Mesodermal cell (in vitro differentiated cells): ENCODE measurements around the gene GRAMD1B.
"Not testable (repeated sequence)": the region's sequence is repeated elsewhere in the genome, so short reads cannot be mapped to it uniquely, and the experiment has no call there.

ENCODE experiments used
- H3K27ac ChIP-seq: 2 replicates; pipeline ENCODE4 v1.7.0; 2013; ENCODE audit warnings: mild to moderate bottlenecking, low read depth, low read length, moderate library complexity; ENCODE audit not compliant: severe bottlenecking
- H3K36me3 ChIP-seq: 2 replicates; pipeline ENCODE4 v1.7.1; 2013; ENCODE audit warnings: mild to moderate bottlenecking, low read length, moderate library complexity; ENCODE audit not compliant: control insufficient read depth, insufficient read depth
- H3K4me1 ChIP-seq: one replicate; pipeline ENCODE4 v1.7.1; 2013; ENCODE audit warnings: mild to moderate bottlenecking, low read length; ENCODE audit not compliant: insufficient read depth, control insufficient read depth, poor library complexity, severe bottlenecking
- H3K4me3 ChIP-seq: 2 replicates; pipeline ENCODE4 v1.7.0; 2013; ENCODE audit warnings: low read length, control low read depth, mild to moderate bottlenecking; ENCODE audit not compliant: insufficient read depth, poor library complexity, severe bottlenecking; ENCODE audit errors: extremely low read depth
- H3K9me3 ChIP-seq: 2 replicates; pipeline ENCODE4 v1.7.1; 2013; ENCODE audit warnings: mild to moderate bottlenecking, low read length, moderate library complexity; ENCODE audit not compliant: control insufficient read depth
- WGBS, 2 experiments: methylation state at CpG; one replicate each; pipeline ENCODE4 v1.1.5; 2013; ENCODE audit warnings: missing lambda C conversion rate in 2 of 2; ENCODE audit not compliant: insufficient coverage in 2 of 2; 5-methylcytosine and 5-hydroxymethylcytosine counted together

Gene GRAMD1B

GRCh38 chr11:123449436-123449835, 19.4 kb downstream of the GRAMD1B start:
- Histone ChIP-seq H3K4me3 (no peak overlapping the region), H3K9me3 (no peaks in the 10 kb centered on the region), H3K27ac (no peak overlapping the region), H3K4me1 (peaks cover 12% of the 10 kb centered on the region), H3K36me3 (peaks cover 3% of the 10 kb centered on the region)

- Histone ChIP-seq H3K27ac (no peak overlapping the region), H3K36me3 (no peaks in the 10 kb centered on the region)
Measured at GRCh38 chr11:123450623-123451022, 20.6 kb downstream of the GRAMD1B start.

GRCh38 chr11:123451183-123451781, 21.2 kb downstream of the GRAMD1B start:
- H3K36me3 ChIP-seq: no peaks in the 10 kb centered on the region
- 88 to 100% methylated on average over 1 to 2 of the region's 5 CpGs for whole genome bisulfite sequencing, 2 experiments
- H3K9me3 ChIP-seq: no peaks in the 10 kb centered on the region
- H3K27ac ChIP-seq: no peak overlapping the region
- H3K4me1 ChIP-seq: peaks cover 17% of the 10 kb centered on the region
- H3K4me3 ChIP-seq: no peak overlapping the region

More at GRCh38 chr11:123450623-123451022, 20.6 kb downstream of the GRAMD1B start:
- Histone ChIP-seq H3K4me1 (peaks cover 17% of the 10 kb centered on the region), H3K9me3 (no peaks in the 10 kb centered on the region), H3K4me3 (no peak overlapping the region)
- 87 to 92% methylated on average over 3 of the region's 3 CpGs for WGBS, 2 experiments

- Histone ChIP-seq H3K4me1 (peaks cover 21% of the 10 kb centered on the region), H3K9me3 (no peaks in the 10 kb centered on the region), H3K27ac (no peak overlapping the region), H3K4me3 (no peak overlapping the region), H3K36me3 (no peaks in the 10 kb centered on the region)
- no CpG with 5 or more reads among the region's 1 CpG for WGBS, 2 experiments
Measured at GRCh38 chr11:123452794-123453193, 22.7 kb downstream of the GRAMD1B start.

DNA sequence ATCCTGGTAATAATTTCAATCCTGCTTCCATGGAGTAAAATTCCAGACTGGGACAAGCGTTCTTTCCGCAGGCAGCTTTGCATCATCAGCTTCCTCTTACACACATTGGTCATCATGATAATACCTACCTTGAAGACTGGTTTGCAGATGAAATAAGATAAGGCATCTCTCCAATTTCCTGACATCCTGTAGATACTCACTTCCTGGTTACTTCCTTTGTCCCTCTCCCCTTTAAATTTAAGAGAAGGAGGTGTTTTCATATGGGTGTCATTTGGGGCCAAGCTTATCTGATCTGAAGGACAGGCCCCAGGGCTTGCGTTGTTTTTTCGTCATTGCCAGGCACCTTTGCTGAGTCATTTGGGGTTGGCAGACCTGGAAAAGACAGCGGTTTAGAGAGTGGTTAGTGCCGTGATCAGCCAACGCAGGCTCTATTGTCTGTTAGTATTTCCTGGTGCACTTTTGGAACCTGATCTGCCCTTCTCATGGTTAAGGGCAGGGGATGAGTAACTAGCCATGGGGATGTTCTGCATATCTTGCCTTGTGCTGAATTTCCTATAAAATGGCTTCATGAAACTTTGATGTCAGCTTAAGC, 24.1 kb downstream of the GRAMD1B start:
- H3K9me3 ChIP-seq: no peaks in the 10 kb centered on the region
- H3K4me1 ChIP-seq: peaks cover 25% of the 10 kb centered on the region
- no peaks in the 10 kb centered on the region for H3K36me3 ChIP-seq
- WGBS, 2 experiments: 73% methylated on average over 5 to 6 of the region's 7 CpGs
- H3K27ac ChIP-seq: peak overlapping the region; percentile 43
- H3K4me3 ChIP-seq: no peak overlapping the region

DNA sequence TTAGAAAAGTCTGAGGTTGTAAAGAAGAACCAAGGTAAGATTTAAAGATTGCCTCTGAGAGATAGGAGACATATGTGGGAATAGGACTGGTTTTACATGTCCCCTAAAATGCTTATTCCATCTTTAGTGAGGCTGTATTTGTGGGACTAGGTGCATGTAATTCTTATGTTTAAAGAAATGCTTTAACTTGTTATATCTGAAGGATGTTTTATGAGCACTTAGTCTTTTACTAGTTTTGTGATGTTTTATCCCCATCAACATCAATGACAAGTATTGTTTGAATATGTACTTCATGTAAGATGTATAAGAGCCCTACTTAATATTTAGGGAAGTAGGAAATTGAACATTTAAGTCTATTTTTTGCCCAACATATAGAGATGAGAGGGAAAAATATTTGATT, 24.7 kb downstream of the GRAMD1B start:
- Histone ChIP-seq H3K4me1 (peaks cover 25% of the 10 kb centered on the region), H3K27ac (peak overlapping the region; percentile 43), H3K36me3 (no peaks in the 10 kb centered on the region), H3K9me3 (no peaks in the 10 kb centered on the region), H3K4me3 (no peak overlapping the region)

- H3K9me3 ChIP-seq, H3K27ac ChIP-seq, H3K36me3 ChIP-seq, H3K4me3 ChIP-seq: not testable (repeated sequence)
- peaks cover 23% of the 10 kb centered on the region for H3K4me1 ChIP-seq
- 93 to 100% methylated on average over 4 to 5 of the region's 5 CpGs for WGBS, 2 experiments
Measured at GRCh38 chr11:123456448-123456847, 26.4 kb downstream of the GRAMD1B start.

- H3K27ac ChIP-seq: no peak overlapping the region
- H3K4me3 ChIP-seq: no peak overlapping the region
- no peaks in the 10 kb centered on the region for H3K36me3 ChIP-seq
- no peaks in the 10 kb centered on the region for H3K9me3 ChIP-seq
- H3K4me1 ChIP-seq: peaks cover 23% of the 10 kb centered on the region
- 88 to 90% methylated on average over 5 to 7 of the region's 8 CpGs for WGBS, 2 experiments
Measured at GRCh38 chr11:123457187-123457770, 27.2 kb downstream of the GRAMD1B start.

DNA sequence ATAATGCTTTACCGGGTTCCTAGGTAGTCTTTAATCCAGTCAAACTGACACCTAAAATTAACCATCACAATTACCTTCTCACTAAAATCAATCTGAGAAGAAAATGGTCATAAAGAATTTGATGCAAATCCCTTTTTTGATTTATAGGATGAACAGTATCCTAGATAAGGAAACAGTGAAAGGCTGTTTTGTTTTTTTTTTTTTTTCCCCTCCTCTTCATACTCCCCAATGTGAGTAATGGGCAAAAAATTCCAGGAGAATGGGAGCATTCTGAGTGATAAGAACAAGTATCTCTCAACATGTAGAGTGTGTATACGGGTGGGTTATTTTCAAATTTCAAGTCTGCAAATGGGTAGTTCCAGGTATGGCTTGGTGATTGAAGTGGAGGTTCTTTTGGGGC, 28.4 kb downstream of the GRAMD1B start:
- H3K9me3 ChIP-seq: no peaks in the 10 kb centered on the region
- no peaks in the 10 kb centered on the region for H3K36me3 ChIP-seq
- H3K4me1 ChIP-seq: peaks cover 23% of the 10 kb centered on the region
- no peak overlapping the region for H3K27ac ChIP-seq
- WGBS, 2 experiments: 57% methylated on average over 1 of the region's 2 CpGs; no CpG with 5 or more reads in 1 of the 2 experiments
- no peak overlapping the region for H3K4me3 ChIP-seq

- 74 to 91% methylated on average over 3 to 5 of the region's 7 CpGs for WGBS, 2 experiments
- no peak overlapping the region for H3K27ac ChIP-seq
- H3K9me3 ChIP-seq: no peaks in the 10 kb centered on the region
- H3K36me3 ChIP-seq: no peaks in the 10 kb centered on the region
- peaks cover 9% of the 10 kb centered on the region for H3K4me1 ChIP-seq
- H3K4me3 ChIP-seq: no peak overlapping the region
Measured at GRCh38 chr11:123460012-123460700, 30.1 kb downstream of the GRAMD1B start.

GRCh38 chr11:123461164-123461563, 31.1 kb downstream of the GRAMD1B start:
- Histone ChIP-seq H3K27ac (no peak overlapping the region), H3K4me3 (no peak overlapping the region), H3K36me3 (no peaks in the 10 kb centered on the region), H3K4me1 (peaks cover 9% of the 10 kb centered on the region), H3K9me3 (no peaks in the 10 kb centered on the region)
- 88 to 90% methylated on average over 4 of the region's 4 CpGs for whole genome bisulfite sequencing, 2 experiments
